GM04504 (cell line): Measurements from ENCODE around the gene TET2.

Experiments used
- DNase-seq: peaks from one replicate; pipeline ENCODE4 v3.0.0-alpha.2; 2012; ENCODE audit warnings: low read depth

The TET2 gene

GRCh38 chr4:105140684-105141490 is 5.8 kb upstream of the TET2 start:
- DNase-seq, result no peak

GRCh38 chr4:105145156-105145902 is 1.3 kb upstream of the TET2 start:
- no peak for DNase-seq

GRCh38 chr4:105145903-105146275 is 787 bp upstream of the TET2 start:
- DNase-seq, result no peak

- DNase-seq, result no peak
These were observed 408 bp downstream of the TET2 start for GRCh38 chr4:105147016-105147552.

GRCh38 chr4:105147553-105148161 is 981 bp downstream of the TET2 start:
- no peak for DNase-seq

- no peak for DNase-seq
These were observed 1.7 kb downstream of the TET2 start for GRCh38 chr4:105148356-105148755.

GRCh38 chr4:105148776-105149175 is 2.1 kb downstream of the TET2 start:
- DNase-seq, result no peak

- DNase-seq, result no peak
These were observed 3.1 kb downstream of the TET2 start for GRCh38 chr4:105149771-105150170.

- DNase-seq, result no peak
These were observed 3.8 kb downstream of the TET2 start for GRCh38 chr4:105150503-105150902.

GRCh38 chr4:105153749-105154148 is 7.1 kb downstream of the TET2 start:
- no peak for DNase-seq

GRCh38 chr4:105154576-105154975 is 7.9 kb downstream of the TET2 start:
- no peak for DNase-seq

- DNase-seq, result no peak
These were observed 8.8 kb downstream of the TET2 start for GRCh38 chr4:105155426-105155825.

GRCh38 chr4:105158837-105159236 is 12.2 kb downstream of the TET2 start:
- DNase-seq, result no peak

- no peak for DNase-seq
These were observed 15.6 kb downstream of the TET2 start for GRCh38 chr4:105162123-105162796.

GRCh38 chr4:105164548-105164947 is 17.9 kb downstream of the TET2 start:
- DNase-seq, result no peak

- DNase-seq, result no peak
These were observed 19.4 kb downstream of the TET2 start for GRCh38 chr4:105166066-105166465.

GRCh38 chr4:105170711-105171110 is 24.0 kb downstream of the TET2 start:
- no peak for DNase-seq

- no peak for DNase-seq
These were observed 25.2 kb downstream of the TET2 start for GRCh38 chr4:105171912-105172311.

GRCh38 chr4:105174098-105174497 is 27.4 kb downstream of the TET2 start:
- no peak for DNase-seq

GRCh38 chr4:105179539-105180401 is 33.1 kb downstream of the TET2 start:
- no peak for DNase-seq

- no peak for DNase-seq
These were observed 34.6 kb downstream of the TET2 start for GRCh38 chr4:105181259-105181658.
